HG03469 (cell line): ENCODE results near the gene HAUS7.

Experiments used
- ATAC-seq: cut with Tn5 transposase; IDR thresholded peaks from one replicate; pipeline ENCODE4 v1.9.1; 2021; ENCODE audit warnings: mild to moderate bottlenecking, moderate library complexity, moderate number of reproducible peaks; ENCODE audit not compliant: unreplicated experiment

Gene HAUS7

GRCh38 chrX:153499876-153500275 lies 29.5 kb upstream of the HAUS7 start:
- ATAC-seq = no peak

- ATAC-seq = no peak
Measured at GRCh38 chrX:153499341-153499740, 29.0 kb upstream of the HAUS7 start.

GRCh38 chrX:153498453-153498852 lies 28.1 kb upstream of the HAUS7 start:
- no peak for ATAC-seq

GRCh38 chrX:153496590-153496959 lies 26.2 kb upstream of the HAUS7 start:
- no peak for ATAC-seq

GRCh38 chrX:153495903-153496589 lies 25.7 kb upstream of the HAUS7 start:
- ATAC-seq = no peak

- ATAC-seq = no peak
Measured at GRCh38 chrX:153495362-153495751, 25.0 kb upstream of the HAUS7 start.

- ATAC-seq = no peak
Measured at GRCh38 chrX:153494541-153495361, 24.4 kb upstream of the HAUS7 start, which contains the start of gene BGN. BGN (plus strand) TSS chrX:153494980; CDS start chrX:153504632, 9,652 bp downstream.

GRCh38 chrX:153494061-153494460 lies 23.7 kb upstream of the HAUS7 start:
- no peak for ATAC-seq

- no peak for ATAC-seq
Measured at GRCh38 chrX:153493085-153493484, 22.7 kb upstream of the HAUS7 start.

GRCh38 chrX:153492543-153492942 lies 22.2 kb upstream of the HAUS7 start:
- no peak for ATAC-seq

GRCh38 chrX:153491918-153492317 lies 21.5 kb upstream of the HAUS7 start:
- no peak for ATAC-seq

GRCh38 chrX:153491351-153491914 lies 21.1 kb upstream of the HAUS7 start:
- no peak for ATAC-seq

- ATAC-seq = no peak
Measured at GRCh38 chrX:153490217-153490930, 20.0 kb upstream of the HAUS7 start.

GRCh38 chrX:153488231-153488914 lies 18.0 kb upstream of the HAUS7 start:
- ATAC-seq = no peak

- ATAC-seq = no peak
Measured at GRCh38 chrX:153487590-153488071, 17.3 kb upstream of the HAUS7 start.

GRCh38 chrX:153486171-153486570 lies 15.8 kb upstream of the HAUS7 start:
- no peak for ATAC-seq

- no peak for ATAC-seq
Measured at GRCh38 chrX:153485396-153486080, 15.2 kb upstream of the HAUS7 start.

- no peak for ATAC-seq
Measured at GRCh38 chrX:153482376-153483015, 12.1 kb upstream of the HAUS7 start.

GRCh38 chrX:153481043-153481442 lies 10.7 kb upstream of the HAUS7 start:
- ATAC-seq = no peak
